Neural progenitor cell (in vitro differentiated cells): ENCODE measurements around the gene PTCD2.

Experiments
- EZH2 ChIP-seq: fragments of 200-600 bp; sonication (generic); IDR thresholded peaks from 2 replicates; pipeline ENCODE4 v1.6.1; 2017; ENCODE audit warnings: antibody characterized with exemption, mild to moderate bottlenecking, moderate library complexity
- EZH2phosphoT487 ChIP-seq: fragments of 200-600 bp; sonication (generic); IDR thresholded peaks from 2 replicates; pipeline ENCODE4 v1.6.1; 2017; ENCODE audit warnings: antibody characterized with exemption
- TF ChIP-seq, protein P1 (sequence below): fragments of 200-600 bp; sonication (generic); IDR thresholded peaks from 2 replicates; pipeline ENCODE4 v1.5.1; 2017; ENCODE audit warnings: antibody characterized with exemption, mild to moderate bottlenecking

DNA sequence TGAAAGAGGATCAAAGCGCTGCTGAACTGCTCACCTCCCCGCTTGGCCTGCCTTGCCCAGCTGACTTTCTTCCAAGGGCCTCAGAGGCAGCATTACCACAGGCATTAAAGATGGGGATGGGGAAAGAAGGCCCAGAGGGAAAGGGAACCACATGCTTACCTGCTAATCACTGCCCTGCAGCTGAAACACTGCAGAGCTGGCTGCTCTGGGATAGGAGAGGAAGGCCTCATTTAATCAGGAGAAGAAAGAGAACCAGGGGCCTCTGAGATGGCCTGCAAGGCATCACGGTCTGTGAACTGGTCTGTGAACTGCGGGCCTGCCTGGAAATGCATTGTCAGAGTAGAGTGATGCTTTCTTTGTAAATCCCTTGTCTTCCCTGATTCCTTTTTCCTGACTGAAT, 44.8 kb downstream of the PTCD2 start:
- TF ChIP-seq EZH2 = no peak
- TF ChIP-seq, protein P1, sequence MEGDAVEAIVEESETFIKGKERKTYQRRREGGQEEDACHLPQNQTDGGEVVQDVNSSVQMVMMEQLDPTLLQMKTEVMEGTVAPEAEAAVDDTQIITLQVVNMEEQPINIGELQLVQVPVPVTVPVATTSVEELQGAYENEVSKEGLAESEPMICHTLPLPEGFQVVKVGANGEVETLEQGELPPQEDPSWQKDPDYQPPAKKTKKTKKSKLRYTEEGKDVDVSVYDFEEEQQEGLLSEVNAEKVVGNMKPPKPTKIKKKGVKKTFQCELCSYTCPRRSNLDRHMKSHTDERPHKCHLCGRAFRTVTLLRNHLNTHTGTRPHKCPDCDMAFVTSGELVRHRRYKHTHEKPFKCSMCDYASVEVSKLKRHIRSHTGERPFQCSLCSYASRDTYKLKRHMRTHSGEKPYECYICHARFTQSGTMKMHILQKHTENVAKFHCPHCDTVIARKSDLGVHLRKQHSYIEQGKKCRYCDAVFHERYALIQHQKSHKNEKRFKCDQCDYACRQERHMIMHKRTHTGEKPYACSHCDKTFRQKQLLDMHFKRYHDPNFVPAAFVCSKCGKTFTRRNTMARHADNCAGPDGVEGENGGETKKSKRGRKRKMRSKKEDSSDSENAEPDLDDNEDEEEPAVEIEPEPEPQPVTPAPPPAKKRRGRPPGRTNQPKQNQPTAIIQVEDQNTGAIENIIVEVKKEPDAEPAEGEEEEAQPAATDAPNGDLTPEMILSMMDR = no peak
- TF ChIP-seq EZH2phosphoT487 = no peak
